ENCODE results near the gene WFDC10A.
"Not testable (repeated sequence)": the region's sequence is repeated elsewhere in the genome, so short reads cannot be mapped to it uniquely, and the experiment has no call there.

WFDC10A gene

DNA sequence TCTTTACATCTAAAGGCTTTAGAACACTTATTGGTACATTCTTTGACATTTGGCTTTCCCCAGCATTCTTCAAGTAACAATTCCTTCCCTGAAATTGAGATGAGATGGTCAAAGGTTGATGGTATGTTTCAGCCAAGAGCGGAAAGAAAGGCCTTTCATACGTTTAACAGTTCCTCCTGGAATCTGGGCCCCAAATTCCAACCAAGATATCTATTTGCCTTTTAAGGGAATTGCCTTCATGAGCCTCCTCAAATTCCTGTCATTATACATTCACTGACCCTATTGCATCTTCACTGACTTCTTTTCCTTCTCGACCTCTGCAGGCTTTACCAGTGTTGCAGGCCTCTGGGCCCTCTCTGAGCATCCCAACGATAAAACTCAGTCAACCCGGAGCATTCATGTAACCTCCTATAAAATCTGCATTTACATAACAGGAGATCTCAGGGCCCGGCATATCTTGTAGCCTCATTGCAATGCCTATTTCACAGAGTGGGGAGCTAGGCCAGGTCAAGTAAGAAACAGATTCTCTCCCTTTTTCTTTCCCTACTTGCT, 19.8 kb downstream of the WFDC10A start:
- DNase-seq = no peak

DNA sequence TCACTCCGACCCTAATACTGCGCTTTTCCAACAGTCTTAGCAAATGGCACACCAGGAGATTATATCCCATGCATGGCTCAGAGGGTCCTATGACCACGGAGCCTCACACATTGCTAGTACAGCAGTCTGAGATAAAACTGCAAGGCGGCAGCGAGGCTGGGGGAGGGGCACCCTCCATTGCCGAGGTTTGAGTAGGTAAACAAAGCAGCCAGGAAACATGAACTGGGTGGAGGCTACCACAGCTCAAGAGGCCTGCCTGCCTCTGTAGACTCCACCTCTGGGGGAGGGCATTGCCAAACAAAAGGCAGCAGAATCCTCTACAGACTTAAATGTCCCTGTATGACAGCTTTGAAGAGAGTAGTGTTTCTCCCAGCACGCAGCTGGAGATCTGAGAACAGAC, 22.2 kb downstream of the WFDC10A start:
- not testable (repeated sequence) for DNase-seq

DNA sequence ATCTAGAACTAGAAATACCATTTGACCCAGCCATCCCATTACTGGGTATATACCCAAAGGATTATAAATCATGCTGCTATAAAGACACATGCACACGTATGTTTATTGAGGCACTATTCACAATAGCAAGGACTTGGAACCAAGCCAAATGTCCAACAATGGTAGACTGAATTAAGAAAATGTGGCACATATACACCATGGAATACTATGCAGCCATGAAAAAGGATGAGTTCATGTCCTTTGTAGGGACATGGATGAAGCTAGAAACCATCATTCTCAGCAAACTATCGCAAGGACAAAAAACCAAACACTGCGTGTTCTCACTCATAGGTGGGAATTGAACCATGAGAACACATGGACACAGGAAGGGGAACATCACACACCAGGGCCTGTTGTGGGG, 27.5 kb downstream of the WFDC10A start:
- not testable (repeated sequence) for DNase-seq

DNA sequence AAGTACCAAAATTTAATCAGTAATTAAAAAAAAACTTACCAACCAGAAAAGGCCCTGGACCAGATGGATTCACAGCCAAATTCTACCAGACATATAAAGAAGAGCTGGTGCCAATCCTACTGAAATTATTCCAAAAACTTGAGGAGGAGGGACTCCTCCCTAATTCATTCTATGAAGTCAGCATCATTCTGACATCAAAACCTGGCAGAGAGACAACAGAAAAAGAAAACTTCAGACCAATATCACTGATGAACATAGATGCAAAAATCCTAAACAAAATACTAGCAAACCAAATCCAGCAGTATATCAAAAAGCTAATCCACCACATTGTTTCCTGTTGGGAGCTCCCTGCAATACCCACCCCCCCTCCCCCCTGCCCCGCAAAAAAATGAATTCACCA, 40.6 kb downstream of the WFDC10A start, which contains the start of gene WFDC11:
Gene WFDC11 (minus strand): TSS at position 101 of the 400 bp plus-strand sequence. CDS start 19,639 bp downstream, outside the sequence.
- DNase-seq = no peak

DNA sequence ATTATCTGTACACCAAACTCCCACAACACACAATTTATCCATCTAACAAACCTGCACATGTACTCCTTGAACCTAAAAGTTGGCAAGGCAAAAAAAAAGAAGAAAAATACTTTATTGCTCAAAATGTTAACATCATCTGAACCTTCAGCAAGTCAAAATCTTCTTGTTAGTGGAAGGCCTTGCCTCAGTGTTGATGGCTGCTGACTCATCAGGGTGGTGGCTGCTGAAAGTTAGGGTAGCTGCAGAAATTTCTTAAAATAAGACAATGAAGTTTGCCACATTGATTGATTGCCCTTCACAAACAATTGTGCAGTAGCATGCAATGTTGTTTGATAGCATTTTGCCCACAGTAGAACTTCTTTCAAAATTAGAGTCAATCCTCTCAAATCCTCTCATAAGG, 43.2 kb downstream of the WFDC10A start:
- no peak for DNase-seq

DNA sequence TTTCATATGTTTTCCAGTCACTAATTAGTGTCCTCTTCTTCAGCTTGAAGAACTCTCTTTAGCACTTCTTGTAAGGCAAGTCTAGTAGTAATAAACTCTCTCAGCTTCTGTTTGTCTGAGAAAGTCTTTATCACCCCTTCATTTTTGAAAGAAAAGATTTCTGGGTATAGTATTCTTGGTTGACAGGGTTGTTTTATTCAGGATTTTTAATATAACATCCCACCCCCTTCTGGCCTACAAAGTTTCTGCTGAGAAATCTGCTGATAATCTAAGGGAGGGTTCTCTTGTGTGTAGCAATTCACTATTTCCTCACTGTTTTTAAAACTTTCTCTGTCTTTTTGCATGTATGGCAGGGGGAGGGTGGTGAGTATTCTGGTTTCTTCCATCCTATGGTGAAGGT, 50.1 kb downstream of the WFDC10A start:
- DNase-seq = no peak
